Mesendoderm (in vitro differentiated cells): ENCODE data around the gene KPNA1.

Source experiments
- DNase-seq: peaks from one replicate; pipeline ENCODE4 v3.0.0; 2013
- H2AK5ac ChIP-seq: 2 replicates; pipeline ENCODE4 v1.6.1; 2013; ENCODE audit warnings: low read length, inconsistent platforms
- H2BK120ac ChIP-seq: 2 replicates; pipeline ENCODE4 v1.6.1; 2013; ENCODE audit warnings: low read depth, mild to moderate bottlenecking, low read length, moderate library complexity, mixed read lengths
- H2BK15ac ChIP-seq: replicated peaks from 2 replicates; pipeline ENCODE4 v1.6.1; 2013; ENCODE audit warnings: low read depth, mild to moderate bottlenecking, moderate library complexity
- H2BK5ac ChIP-seq: 2 replicates; pipeline ENCODE4 v1.6.1; 2013; ENCODE audit warnings: low read length, inconsistent platforms
- H3K18ac ChIP-seq: 2 replicates; pipeline ENCODE4 v1.6.1; 2013; ENCODE audit warnings: mild to moderate bottlenecking, low read length, mixed read lengths
- H3K23ac ChIP-seq: one replicate; pipeline ENCODE4 v1.6.1; 2013; ENCODE audit warnings: low read length
- H3K27ac ChIP-seq: 2 replicates; pipeline ENCODE4 v1.5.1; 2013; ENCODE audit warnings: low read depth, mild to moderate bottlenecking, inconsistent platforms, low read length, moderate library complexity
- H3K27me3 ChIP-seq: 2 replicates; pipeline ENCODE4 v1.6.1; 2013; ENCODE audit warnings: low read length, control low read depth, mild to moderate bottlenecking, inconsistent platforms; ENCODE audit not compliant: insufficient read depth, poor library complexity
- H3K36me3 ChIP-seq: 2 replicates; pipeline ENCODE4 v1.6.1; 2013; ENCODE audit warnings: low read length, inconsistent platforms; ENCODE audit not compliant: control insufficient read depth, insufficient read depth
- H3K4ac ChIP-seq: one replicate; pipeline ENCODE4 v1.6.1; 2013; ENCODE audit warnings: low read depth, mild to moderate bottlenecking, low read length, moderate library complexity
- H3K4me1 ChIP-seq: 2 replicates; pipeline ENCODE4 v1.6.1; 2013; ENCODE audit warnings: low read depth, low read length, inconsistent platforms; ENCODE audit not compliant: control insufficient read depth
- H3K4me2 ChIP-seq: 2 replicates; pipeline ENCODE4 v1.6.1; 2013; ENCODE audit warnings: low read length
- H3K4me3 ChIP-seq: 2 replicates; pipeline ENCODE4 v1.5.1; 2013; ENCODE audit warnings: mild to moderate bottlenecking, low read length
- H3K56ac ChIP-seq: one replicate; pipeline ENCODE4 v1.6.1; 2013; ENCODE audit warnings: low read length
- H3K79me1 ChIP-seq: 2 replicates; pipeline ENCODE4 v1.6.1; 2013; ENCODE audit warnings: low read length, inconsistent platforms
- H3K79me2 ChIP-seq: 2 replicates; pipeline ENCODE4 v1.6.1; 2013; ENCODE audit warnings: mild to moderate bottlenecking, low read length; ENCODE audit not compliant: control insufficient read depth, insufficient read depth
- H3K9ac ChIP-seq: 2 replicates; pipeline ENCODE4 v1.6.1; 2013; ENCODE audit warnings: low read length, inconsistent platforms
- H4K5ac ChIP-seq: one replicate; pipeline ENCODE4 v1.6.1; 2013; ENCODE audit warnings: low read length
- H4K8ac ChIP-seq: one replicate; pipeline ENCODE4 v1.6.1; 2013; ENCODE audit warnings: low read depth, mild to moderate bottlenecking, control low read depth, low read length, moderate library complexity
- WGBS: extraction: QIAGEN DNeasy Blood & Tissue Kit; methylation state at CpG from one replicate; pipeline ENCODE4 v1.1.7; 2013; ENCODE audit warnings: low lambda C conversion rate, missing lambda C conversion rate; ENCODE audit not compliant: insufficient coverage; ENCODE audit errors: extremely low coverage; 5-methylcytosine and 5-hydroxymethylcytosine counted together

The KPNA1 gene

GRCh38 chr3:122515870-122516269 lies 1.1 kb upstream of the KPNA1 start:
- H3K4me2 ChIP-seq = no peak overlapping the region
- H3K27me3 ChIP-seq = no peaks in the 10 kb centered on the region
- H3K4ac ChIP-seq = no peak overlapping the region
- no peak overlapping the region for H3K18ac ChIP-seq
- DNase-seq = no peak
- WGBS = no CpG with 5 or more reads among the region's 3 CpGs
- H3K4me1 ChIP-seq = no peaks in the 10 kb centered on the region
- no peaks in the 10 kb centered on the region for H3K79me1 ChIP-seq
- no peak overlapping the region for H3K4me3 ChIP-seq
- H3K9ac ChIP-seq = no peak overlapping the region
- H3K23ac ChIP-seq = no peak overlapping the region
- H3K27ac ChIP-seq = no peak overlapping the region
- H3K36me3 ChIP-seq = no peaks in the 10 kb centered on the region
- H2BK15ac ChIP-seq = no peak overlapping the region
- no peak overlapping the region for H4K8ac ChIP-seq
- H3K79me2 ChIP-seq = peaks cover 23% of the 10 kb centered on the region
- H4K5ac ChIP-seq = no peak overlapping the region
- H3K56ac ChIP-seq = no peak overlapping the region
- H2AK5ac ChIP-seq = no peak overlapping the region
- no peak overlapping the region for H2BK5ac ChIP-seq
- H2BK120ac ChIP-seq = no peak overlapping the region

DNA sequence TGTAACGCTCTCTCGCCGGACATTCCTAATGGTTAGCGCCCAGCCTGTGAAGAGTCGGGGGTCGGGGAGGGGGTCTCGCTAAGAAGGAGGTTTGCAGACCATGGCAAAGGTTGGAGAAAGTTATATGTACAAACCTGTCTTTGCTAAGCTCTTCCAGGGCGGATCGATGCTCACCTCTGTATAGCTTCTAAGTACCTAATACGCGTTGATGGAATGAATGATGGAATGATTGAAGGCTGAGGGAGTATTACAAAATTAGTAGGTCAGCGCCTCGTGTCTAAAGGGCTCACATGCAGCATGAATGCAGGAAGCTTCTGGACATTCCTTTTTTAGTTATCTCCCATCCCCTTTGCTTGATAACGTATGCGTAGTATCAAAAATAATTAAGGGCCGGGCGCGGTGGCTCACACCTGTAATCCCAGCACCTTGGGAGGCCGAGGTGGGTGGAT lies 305 bp upstream of the KPNA1 start:
- Histone ChIP-seq H3K23ac (no peak overlapping the region), H2BK15ac (no peak overlapping the region), H3K36me3 (no peaks in the 10 kb centered on the region), H3K79me2 (peaks cover 31% of the 10 kb centered on the region), H3K4me1 (no peaks in the 10 kb centered on the region), H3K9ac (no peak overlapping the region), H2BK5ac (no peak overlapping the region), H3K79me1 (no peaks in the 10 kb centered on the region), H4K5ac (peak overlapping the region; percentile 33), H3K4me3 (no peak overlapping the region), H3K27me3 (no peaks in the 10 kb centered on the region), H3K56ac (peak overlapping the region; percentile 71), H2BK120ac (no peak overlapping the region), H3K4me2 (peak overlapping the region; percentile 58), H3K4ac (no peak overlapping the region), H4K8ac (no peak overlapping the region), H3K18ac (no peak overlapping the region), H2AK5ac (no peak overlapping the region), H3K27ac (no peak overlapping the region)
- no peak for DNase-seq
- no CpG with 5 or more reads among the region's 19 CpGs for WGBS

DNA sequence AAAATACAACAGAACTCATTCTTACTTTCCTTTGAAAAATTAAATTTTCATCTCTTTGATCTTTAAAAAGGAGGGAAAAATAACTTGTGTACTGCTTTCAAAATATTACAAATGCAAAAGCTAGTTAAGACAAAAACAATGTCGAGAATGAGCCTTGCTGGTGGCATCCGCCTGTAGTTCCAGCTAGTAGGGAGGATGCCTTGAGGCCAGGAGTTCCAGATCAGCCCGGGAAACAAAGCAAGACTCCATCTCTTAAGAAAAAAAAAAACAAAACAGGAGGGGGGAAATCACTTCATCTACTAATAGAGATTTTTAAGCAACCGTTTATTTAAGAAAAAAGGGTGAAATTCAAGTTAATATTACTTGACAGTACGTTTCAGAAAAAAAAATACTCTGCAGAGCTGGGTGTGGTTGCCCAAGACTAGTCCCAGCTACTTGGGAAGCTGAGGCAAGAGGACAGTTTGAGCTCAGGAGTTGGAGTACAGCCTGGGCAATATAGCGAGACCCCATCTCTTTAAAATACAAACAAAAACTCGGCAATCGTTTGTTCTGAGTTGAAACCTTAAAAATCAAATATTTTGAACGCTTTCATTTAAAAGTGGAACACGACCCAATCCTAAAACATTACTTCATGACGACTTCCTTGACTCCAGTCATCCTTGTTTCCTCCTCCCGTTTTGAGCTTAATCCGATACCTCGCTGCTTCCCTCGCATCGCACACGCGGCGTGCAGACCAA lies 1.2 kb downstream of the KPNA1 start:
- Histone ChIP-seq H3K36me3 (no peaks in the 10 kb centered on the region), H2AK5ac (no peak overlapping the region), H3K4ac (no peak overlapping the region), H3K18ac (peak overlapping the region; percentile 97), H3K56ac (peak overlapping the region; percentile 96), H2BK15ac (no peak overlapping the region), H4K8ac (no peak overlapping the region), H2BK5ac (no peak overlapping the region), H2BK120ac (no peak overlapping the region), H3K4me3 (peak overlapping the region; percentile 94), H3K4me1 (no peaks in the 10 kb centered on the region), H3K9ac (peak overlapping the region; percentile 93), H3K79me2 (peaks cover 45% of the 10 kb centered on the region), H3K27ac (peak overlapping the region; percentile 99), H3K23ac (peak overlapping the region; percentile 35), H3K27me3 (no peaks in the 10 kb centered on the region), H3K4me2 (peak overlapping the region; percentile 55), H4K5ac (no peak overlapping the region), H3K79me1 (no peaks in the 10 kb centered on the region)
- DNase-seq = peak; percentile 72
- no CpG with 5 or more reads among the region's 19 CpGs for WGBS

DNA sequence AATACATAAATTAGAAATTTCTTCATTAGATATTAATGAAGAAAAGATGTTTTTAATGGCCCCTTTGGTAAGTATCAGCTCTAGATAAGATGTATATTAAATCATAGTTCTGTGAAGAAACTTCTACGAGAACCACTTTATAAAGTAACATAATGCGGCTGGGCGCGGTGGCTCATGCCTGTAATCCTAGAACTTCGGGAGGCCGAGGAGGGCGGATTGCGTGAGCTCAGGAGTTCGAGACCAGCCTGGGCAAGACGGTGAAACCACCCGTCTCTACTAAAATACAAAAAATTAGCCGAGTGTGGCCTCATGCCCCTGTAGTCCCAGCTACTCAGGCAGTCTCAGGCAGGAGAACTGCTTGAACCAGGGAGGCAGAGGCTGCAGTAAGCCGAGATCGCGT lies 2.5 kb downstream of the KPNA1 start:
- peaks cover 2% of the 10 kb centered on the region for H3K79me1 ChIP-seq
- no peak overlapping the region for H3K4me3 ChIP-seq
- no CpG with 5 or more reads among the region's 15 CpGs for WGBS

DNA sequence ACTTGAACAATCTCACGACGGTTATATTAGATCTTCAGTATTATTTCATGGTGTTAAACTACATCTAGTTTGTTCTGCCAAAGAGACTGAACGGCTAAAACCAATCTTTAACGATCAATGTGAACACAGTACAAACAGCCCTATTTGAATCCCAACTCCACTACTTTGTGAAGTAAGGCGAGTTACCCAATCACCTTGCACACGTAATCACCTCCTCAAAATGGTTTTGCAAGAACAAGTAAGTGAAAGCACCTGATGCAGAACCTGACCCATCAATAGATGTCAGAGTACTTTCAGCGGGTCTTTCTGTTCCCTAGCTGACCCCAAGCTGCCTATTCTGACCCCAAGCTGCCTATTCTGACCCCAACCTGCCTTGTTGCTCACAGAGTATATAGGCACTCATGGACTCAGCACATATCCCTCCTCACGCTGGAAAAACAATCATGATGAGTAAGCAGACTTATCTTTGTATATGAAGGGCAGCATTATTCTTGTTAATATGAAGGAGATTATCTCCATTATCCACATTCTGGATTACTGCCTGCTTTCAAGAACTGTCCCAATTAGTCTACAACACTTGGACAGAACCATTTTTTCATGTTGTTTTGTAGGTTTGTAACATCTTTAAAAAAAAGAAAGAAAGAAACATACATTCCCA lies 3.7 kb downstream of the KPNA1 start:
- WGBS = no CpG with 5 or more reads among the region's 8 CpGs
- Histone ChIP-seq H3K56ac (no peak overlapping the region), H3K79me1 (peaks cover 2% of the 10 kb centered on the region), H2BK5ac (no peak overlapping the region), H3K9ac (no peak overlapping the region), H4K5ac (no peak overlapping the region), H3K27ac (no peak overlapping the region), H3K18ac (no peak overlapping the region), H4K8ac (no peak overlapping the region), H3K79me2 (peaks cover 57% of the 10 kb centered on the region), H2AK5ac (no peak overlapping the region), H3K23ac (no peak overlapping the region), H3K4me2 (no peak overlapping the region), H3K4ac (no peak overlapping the region), H3K4me1 (no peaks in the 10 kb centered on the region), H2BK120ac (no peak overlapping the region), H2BK15ac (no peak overlapping the region), H3K4me3 (no peak overlapping the region), H3K36me3 (no peaks in the 10 kb centered on the region), H3K27me3 (no peaks in the 10 kb centered on the region)
- no peak for DNase-seq

More for the DNA sequence above, 2.5 kb downstream of the KPNA1 start:
- Histone ChIP-seq H3K9ac (peak overlapping the region; percentile 4), H3K23ac (no peak overlapping the region), H4K5ac (no peak overlapping the region), H3K36me3 (no peaks in the 10 kb centered on the region), H3K27ac (no peak overlapping the region), H2BK120ac (no peak overlapping the region), H3K4me2 (no peak overlapping the region), H2BK5ac (no peak overlapping the region), H3K4ac (no peak overlapping the region), H3K4me1 (no peaks in the 10 kb centered on the region), H3K18ac (no peak overlapping the region), H2AK5ac (no peak overlapping the region), H3K56ac (no peak overlapping the region), H3K27me3 (no peaks in the 10 kb centered on the region), H3K79me2 (peaks cover 51% of the 10 kb centered on the region), H2BK15ac (no peak overlapping the region), H4K8ac (no peak overlapping the region)
- no peak for DNase-seq
